ENCODE data around the gene LHPP. TPM values are rescaled to one million over a fixed set of nuclear protein-coding genes. Genes with fewer than 3 reads are reported as not detected.

Gene LHPP
- polyA plus RNA-seq, 5 donors: 11.4 to 17.7 (median 13.0) TPM

GRCh38 chr10:124619802-124620490 lies 158.3 kb downstream of the LHPP start:
- no peak for DNase-seq

GRCh38 chr10:124621637-124622036 lies 160.0 kb downstream of the LHPP start:
- DNase-seq: no peak

- no peak for DNase-seq
Observed at GRCh38 chr10:124622158-124622557, 160.5 kb downstream of the LHPP start.

GRCh38 chr10:124622866-124623536 lies 161.4 kb downstream of the LHPP start:
- DNase-seq: no peak

GRCh38 chr10:124624006-124624405 lies 162.4 kb downstream of the LHPP start:
- no peak for DNase-seq

- no peak for DNase-seq
Observed at GRCh38 chr10:124624466-124624865, 162.8 kb downstream of the LHPP start.

GRCh38 chr10:124624895-124625294 lies 163.3 kb downstream of the LHPP start:
- DNase-seq: no peak

- DNase-seq: no peak
Observed at GRCh38 chr10:124625831-124626238, 164.2 kb downstream of the LHPP start.

- DNase-seq: no peak
Observed at GRCh38 chr10:124626759-124627380, 165.2 kb downstream of the LHPP start.

GRCh38 chr10:124627866-124628675 lies 166.4 kb downstream of the LHPP start:
- DNase-seq: no peak

GRCh38 chr10:124628676-124629021 lies 167.0 kb downstream of the LHPP start:
- DNase-seq: no peak

GRCh38 chr10:124629415-124629814 lies 167.8 kb downstream of the LHPP start:
- no peak for DNase-seq

- DNase-seq: no peak
Observed at GRCh38 chr10:124629842-124630241, 168.2 kb downstream of the LHPP start.

GRCh38 chr10:124630551-124630950 lies 168.9 kb downstream of the LHPP start:
- DNase-seq: no peak

- peak in 1 of 2 donors; percentile 45 for DNase-seq
Observed at GRCh38 chr10:124632064-124632531, 170.5 kb downstream of the LHPP start.

- peak; percentile 86 to 87 for DNase-seq
Observed at GRCh38 chr10:124632566-124632965, 170.9 kb downstream of the LHPP start.

GRCh38 chr10:124636271-124636995 lies 174.8 kb downstream of the LHPP start:
- DNase-seq: no peak

GRCh38 chr10:124637091-124637700 lies 175.6 kb downstream of the LHPP start:
- DNase-seq: no peak

- no peak for DNase-seq
Observed at GRCh38 chr10:124637746-124638145, 176.1 kb downstream of the LHPP start.

- no peak for DNase-seq
Observed at GRCh38 chr10:124639206-124639605, 177.6 kb downstream of the LHPP start.

GRCh38 chr10:124639646-124640045 lies 178.0 kb downstream of the LHPP start:
- DNase-seq: no peak
